Measurements from ENCODE around the gene TUBAL3.

DNA sequence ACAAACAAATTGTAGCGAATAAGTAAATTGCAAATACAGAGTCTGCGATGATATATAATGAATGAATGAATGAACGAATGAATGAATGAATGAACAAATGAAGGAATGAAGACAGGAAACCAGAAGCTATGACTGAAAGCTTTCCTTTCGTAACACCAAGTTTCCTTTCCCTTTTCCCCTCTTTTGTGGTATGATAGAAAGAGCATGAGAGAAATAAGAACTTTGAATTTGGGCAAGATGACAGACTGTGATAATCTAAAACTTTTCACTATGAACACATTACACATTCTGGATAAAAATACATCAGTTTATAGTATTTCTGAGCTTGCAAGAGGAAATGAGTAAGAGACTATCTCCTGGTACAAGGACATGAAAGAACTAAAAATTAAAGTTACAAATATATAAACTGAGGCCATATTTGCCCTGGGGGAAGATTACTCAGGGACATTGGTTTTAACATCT lies 48.3 kb downstream of the TUBAL3 start:
- no peak for TF ChIP-seq EZH2 (IDR thresholded peaks at IDR 0.05; ENCODE audit: borderline replicate concordance, low read depth, low read length, poor library complexity, severe bottlenecking)
- TF ChIP-seq, protein P1, sequence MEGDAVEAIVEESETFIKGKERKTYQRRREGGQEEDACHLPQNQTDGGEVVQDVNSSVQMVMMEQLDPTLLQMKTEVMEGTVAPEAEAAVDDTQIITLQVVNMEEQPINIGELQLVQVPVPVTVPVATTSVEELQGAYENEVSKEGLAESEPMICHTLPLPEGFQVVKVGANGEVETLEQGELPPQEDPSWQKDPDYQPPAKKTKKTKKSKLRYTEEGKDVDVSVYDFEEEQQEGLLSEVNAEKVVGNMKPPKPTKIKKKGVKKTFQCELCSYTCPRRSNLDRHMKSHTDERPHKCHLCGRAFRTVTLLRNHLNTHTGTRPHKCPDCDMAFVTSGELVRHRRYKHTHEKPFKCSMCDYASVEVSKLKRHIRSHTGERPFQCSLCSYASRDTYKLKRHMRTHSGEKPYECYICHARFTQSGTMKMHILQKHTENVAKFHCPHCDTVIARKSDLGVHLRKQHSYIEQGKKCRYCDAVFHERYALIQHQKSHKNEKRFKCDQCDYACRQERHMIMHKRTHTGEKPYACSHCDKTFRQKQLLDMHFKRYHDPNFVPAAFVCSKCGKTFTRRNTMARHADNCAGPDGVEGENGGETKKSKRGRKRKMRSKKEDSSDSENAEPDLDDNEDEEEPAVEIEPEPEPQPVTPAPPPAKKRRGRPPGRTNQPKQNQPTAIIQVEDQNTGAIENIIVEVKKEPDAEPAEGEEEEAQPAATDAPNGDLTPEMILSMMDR (conservative IDR thresholded peaks at IDR 0.05; ENCODE audit: low read depth, low read length): no peak

Data from A673 (cell line).